Measurements from ENCODE around the gene C7orf25. TPM values are rescaled to one million over a fixed set of nuclear protein-coding genes. Genes with fewer than 3 reads are reported as not detected.

C7orf25 gene
- polyA plus RNA-seq, 2 of the 4 experiments (the other 2 are of a cell fraction), result 3.0 to 3.7 TPM

- CTCF ChIA-PET, result interaction anchor here (1.0 kb wide), 1 partner anchor 14 kb away, joined by 3 read pairs; no protein-coding TSS in a partner anchor
- POLR2A ChIA-PET, result no interaction called here
- peaks cover under 1% of the 10 kb centered on the region; the same call in 1 of the 3 replicates for H3K9me3 ChIP-seq
- no peak overlapping the region for H3K4me3 ChIP-seq
- no peak overlapping the region for H3K27ac ChIP-seq
- DNase-seq (ENCODE audit: low read depth in 1 of 2, low spot score in 1 of 2) (no peak), ATAC-seq (no peak), FAIRE-seq (no peak)
- TF ChIP-seq HOXB5 (CRISPR knock-in tag; IDR thresholded peaks at IDR 0.05) (no peak), HOXB13 (CRISPR knock-in tag; IDR thresholded peaks at IDR 0.05; ENCODE audit: low read depth) (no peak), CHD2 (IDR thresholded peaks at IDR 0.05; ENCODE audit: low read length, partially characterized antibody) (no peak), ESRRA (IDR thresholded peaks at IDR 0.05; ENCODE audit: borderline replicate concordance, low read length) (no peak), POLR2AphosphoS2 (conservative IDR thresholded peaks at IDR 0.05; ENCODE audit: low read length) (no peak), E2F6 (IDR thresholded peaks at IDR 0.05; ENCODE audit: borderline replicate concordance, low read depth) (no peak), CEBPB (IDR thresholded peaks at IDR 0.05) (no peak)
- H3K4me1 ChIP-seq, result no peaks in the 10 kb centered on the region
- H3K4me2 ChIP-seq, result no peak overlapping the region
Measured at GRCh38 chr7:42900842-42901241, 11.0 kb downstream of the C7orf25 start.

GRCh38 chr7:42893346-42894240, 18.3 kb downstream of the C7orf25 start:
- WGBS (ENCODE audit: missing lambda C conversion rate), result 80% methylated on average over 8 of the region's 9 CpGs
- ChIA-PET POLR2A (no interaction called here), CTCF (interaction anchor here (0.7 to 1.1 kb wide), 3 partner anchors 13 to 953 kb away, joined by 3 to 5 read pairs (median 4); no protein-coding TSS in a partner anchor)
- Histone ChIP-seq H3K9me3 (peaks cover 13% of the 10 kb centered on the region; the same call in 1 of the 3 replicates), H3K4me3 (no peak overlapping the region), H3K27ac (peak overlapping the region in 1 of 2 experiments; percentile 56; a peak in 2 of 6 replicates), H3K4me2 (no peak overlapping the region), H3K4me1 (peaks cover 6% of the 10 kb centered on the region; the same call in 1 of the 3 replicates)
- ATAC-seq (no peak), DNase-seq (ENCODE audit: low read depth in 1 of 2, low spot score in 1 of 2) (no peak), FAIRE-seq (no peak)
- TF ChIP-seq KDM5A (IDR thresholded peaks at IDR 0.05) (no peak), TFCP2L1 (CRISPR knock-in tag; IDR thresholded peaks at IDR 0.05) (no peak), HDAC2 (IDR thresholded peaks at IDR 0.05) (no peak), POLR2A (IDR thresholded peaks at IDR 0.05; ENCODE audit: low read length) (no peak), ZSCAN20 (CRISPR knock-in tag; IDR thresholded peaks at IDR 0.05) (no peak), RFX5 (IDR thresholded peaks at IDR 0.05) (no peak), E2F6 (IDR thresholded peaks at IDR 0.05; ENCODE audit: borderline replicate concordance, low read depth) (no peak), SMC3 (IDR thresholded peaks at IDR 0.05) (no peak), HEYL (CRISPR knock-in tag; IDR thresholded peaks at IDR 0.05) (no peak), JUNB (IDR thresholded peaks at IDR 0.05) (no peak), RCOR1 (IDR thresholded peaks at IDR 0.05; ENCODE audit: low read depth, low read length) (no peak), SREBF2 (IDR thresholded peaks at IDR 0.05) (no peak), ESRRA (IDR thresholded peaks at IDR 0.05; ENCODE audit: borderline replicate concordance, low read length) (no peak), CHD2 (IDR thresholded peaks at IDR 0.05; ENCODE audit: low read length, partially characterized antibody) (no peak), CHD4 (IDR thresholded peaks at IDR 0.05; ENCODE audit: borderline replicate concordance) (no peak), RAD21 (conservative IDR thresholded peaks at IDR 0.05 in 1 of 2, IDR thresholded peaks at IDR 0.05 in 1 of 2) (no peak), ATOH8 (CRISPR knock-in tag; IDR thresholded peaks at IDR 0.05; ENCODE audit: low read depth) (no peak)
- TF ChIP-seq, protein P1, sequence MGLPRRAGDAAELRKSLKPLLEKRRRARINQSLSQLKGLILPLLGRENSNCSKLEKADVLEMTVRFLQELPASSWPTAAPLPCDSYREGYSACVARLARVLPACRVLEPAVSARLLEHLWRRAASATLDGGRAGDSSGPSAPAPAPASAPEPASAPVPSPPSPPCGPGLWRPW (IDR thresholded peaks at IDR 0.05), result no peak
